ENCODE results near the gene PCDH9. TPM values are rescaled to one million over a fixed set of nuclear protein-coding genes. Genes with fewer than 3 reads are reported as not detected.

The PCDH9 gene
- total and polyA plus RNA-seq, 2 of the 4 experiments (the other 2 are of a cell fraction) = 2.2 to 10.2 TPM

DNA sequence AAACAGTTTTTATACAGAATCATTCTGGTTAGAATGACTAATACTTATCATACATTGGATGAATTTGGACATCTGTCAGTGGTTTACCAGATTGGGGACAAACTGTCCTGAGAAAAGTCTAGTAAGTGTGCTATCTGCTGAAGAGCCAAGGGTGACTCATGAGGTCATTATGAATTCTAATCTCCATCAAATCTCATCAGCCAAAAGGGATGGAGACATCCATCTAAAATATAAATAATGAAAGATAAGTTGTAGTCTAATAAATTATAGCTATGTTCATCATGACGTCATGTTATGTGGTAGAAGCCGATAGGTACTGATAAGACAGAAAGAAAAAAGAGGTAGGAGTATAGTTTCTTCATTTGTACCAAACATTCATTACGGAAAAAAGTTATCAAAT lies 804.4 kb downstream of the PCDH9 start:
- Histone ChIP-seq H2BK15ac (ENCODE audit: low read depth, low read length) (no peak overlapping the region), H3K23ac (ENCODE audit: low read depth, low read length) (no peak overlapping the region), H2BK5ac (ENCODE audit: low read depth, low read length, poor library complexity, severe bottlenecking) (no peak overlapping the region), H2BK20ac (ENCODE audit: low read depth, low read length) (no peak overlapping the region), H3K36me3 (ENCODE audit: control insufficient read depth, insufficient read depth, low read length) (no peaks in the 10 kb centered on the region), H3K18ac (ENCODE audit: low read depth, low read length) (peak overlapping the region; percentile 52; the same call in 1 of the 2 replicates), H3K4me1 (ENCODE audit: control insufficient read depth, insufficient read depth, low read length) (no peaks in the 10 kb centered on the region), H3K4me2 (ENCODE audit: low read depth, low read length) (no peak overlapping the region), H3K9me3 (ENCODE audit: control insufficient read depth, insufficient read depth, low read length) (no peaks in the 10 kb centered on the region), H3K79me1 (ENCODE audit: low read depth in 1 of 2, low read length in 2 of 2) (no peaks in the 10 kb centered on the region), H4K91ac (ENCODE audit: insufficient read depth, low read depth, low read length) (no peak overlapping the region), H3K4ac (ENCODE audit: low read depth, low read length) (no peak overlapping the region), H3K4me3 (ENCODE audit: insufficient read depth, low read depth, low read length) (no peak overlapping the region), H2AFZ (replicated peaks; ENCODE audit: low read length, poor library complexity) (no peak overlapping the region), H3K14ac (replicated peaks; ENCODE audit: low read depth, low read length) (no peak overlapping the region), H4K8ac (ENCODE audit: low read depth in 2 of 2, low read length in 2 of 2) (no peak overlapping the region), H3K9ac (ENCODE audit: low read depth, low read length) (no peak overlapping the region), H2BK120ac (ENCODE audit: low read depth, low read length) (no peak overlapping the region), H3K27ac (ENCODE audit: insufficient read depth, low read length) (no peak overlapping the region), H2AK5ac (ENCODE audit: low read depth, low read length) (no peak overlapping the region), H3K9me1 (ENCODE audit: insufficient read depth, low read length) (peaks cover 2% of the 10 kb centered on the region; the same call in 1 of the 2 replicates), H2AK9ac (replicated peaks; ENCODE audit: low read depth, low read length, poor library complexity) (no peak overlapping the region), H3K56ac (ENCODE audit: extremely low read depth, insufficient read depth, low read length) (no peak overlapping the region), H4K5ac (ENCODE audit: low read depth, low read length) (no peak overlapping the region), H4K20me1 (ENCODE audit: insufficient read depth, low read length) (no peaks in the 10 kb centered on the region), H3K27me3 (ENCODE audit: control insufficient read depth, insufficient read depth, low read length) (no peaks in the 10 kb centered on the region)
- TF ChIP-seq, protein P1, sequence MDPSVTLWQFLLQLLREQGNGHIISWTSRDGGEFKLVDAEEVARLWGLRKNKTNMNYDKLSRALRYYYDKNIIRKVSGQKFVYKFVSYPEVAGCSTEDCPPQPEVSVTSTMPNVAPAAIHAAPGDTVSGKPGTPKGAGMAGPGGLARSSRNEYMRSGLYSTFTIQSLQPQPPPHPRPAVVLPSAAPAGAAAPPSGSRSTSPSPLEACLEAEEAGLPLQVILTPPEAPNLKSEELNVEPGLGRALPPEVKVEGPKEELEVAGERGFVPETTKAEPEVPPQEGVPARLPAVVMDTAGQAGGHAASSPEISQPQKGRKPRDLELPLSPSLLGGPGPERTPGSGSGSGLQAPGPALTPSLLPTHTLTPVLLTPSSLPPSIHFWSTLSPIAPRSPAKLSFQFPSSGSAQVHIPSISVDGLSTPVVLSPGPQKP (IDR thresholded peaks at IDR 0.05; ENCODE audit: borderline replicate concordance, low read depth, low read length) = no peak
- TF ChIP-seq CHD1 (IDR thresholded peaks at IDR 0.05; ENCODE audit: low read depth, low read length) (no peak), NFE2L2 (IDR thresholded peaks at IDR 0.05; ENCODE audit: low read depth, low read length) (no peak), RAD21 (IDR thresholded peaks at IDR 0.05; ENCODE audit: low read length) (no peak), CEBPB (IDR thresholded peaks at IDR 0.05; ENCODE audit: low read depth, low read length) (no peak), MXI1 (IDR thresholded peaks at IDR 0.05; ENCODE audit: borderline replicate concordance, low read depth, low read length) (no peak), FOS (IDR thresholded peaks at IDR 0.05; ENCODE audit: low read depth, low read length) (no peak), RCOR1 (IDR thresholded peaks at IDR 0.05; ENCODE audit: insufficient replicate concordance, low read length) (no peak), MAZ (IDR thresholded peaks at IDR 0.05; ENCODE audit: borderline replicate concordance, low read depth, low read length) (no peak), SMC3 (IDR thresholded peaks at IDR 0.05; ENCODE audit: low read depth, low read length) (no peak), MAFK (IDR thresholded peaks at IDR 0.05; ENCODE audit: low read depth, low read length) (no peak), RFX5 (IDR thresholded peaks at IDR 0.05; ENCODE audit: low read depth, low read length) (no peak)
- TF ChIP-seq, protein P2, sequence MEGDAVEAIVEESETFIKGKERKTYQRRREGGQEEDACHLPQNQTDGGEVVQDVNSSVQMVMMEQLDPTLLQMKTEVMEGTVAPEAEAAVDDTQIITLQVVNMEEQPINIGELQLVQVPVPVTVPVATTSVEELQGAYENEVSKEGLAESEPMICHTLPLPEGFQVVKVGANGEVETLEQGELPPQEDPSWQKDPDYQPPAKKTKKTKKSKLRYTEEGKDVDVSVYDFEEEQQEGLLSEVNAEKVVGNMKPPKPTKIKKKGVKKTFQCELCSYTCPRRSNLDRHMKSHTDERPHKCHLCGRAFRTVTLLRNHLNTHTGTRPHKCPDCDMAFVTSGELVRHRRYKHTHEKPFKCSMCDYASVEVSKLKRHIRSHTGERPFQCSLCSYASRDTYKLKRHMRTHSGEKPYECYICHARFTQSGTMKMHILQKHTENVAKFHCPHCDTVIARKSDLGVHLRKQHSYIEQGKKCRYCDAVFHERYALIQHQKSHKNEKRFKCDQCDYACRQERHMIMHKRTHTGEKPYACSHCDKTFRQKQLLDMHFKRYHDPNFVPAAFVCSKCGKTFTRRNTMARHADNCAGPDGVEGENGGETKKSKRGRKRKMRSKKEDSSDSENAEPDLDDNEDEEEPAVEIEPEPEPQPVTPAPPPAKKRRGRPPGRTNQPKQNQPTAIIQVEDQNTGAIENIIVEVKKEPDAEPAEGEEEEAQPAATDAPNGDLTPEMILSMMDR (conservative IDR thresholded peaks at IDR 0.05; ENCODE audit: low read depth, low read length) = no peak
- TF ChIP-seq, protein P3, sequence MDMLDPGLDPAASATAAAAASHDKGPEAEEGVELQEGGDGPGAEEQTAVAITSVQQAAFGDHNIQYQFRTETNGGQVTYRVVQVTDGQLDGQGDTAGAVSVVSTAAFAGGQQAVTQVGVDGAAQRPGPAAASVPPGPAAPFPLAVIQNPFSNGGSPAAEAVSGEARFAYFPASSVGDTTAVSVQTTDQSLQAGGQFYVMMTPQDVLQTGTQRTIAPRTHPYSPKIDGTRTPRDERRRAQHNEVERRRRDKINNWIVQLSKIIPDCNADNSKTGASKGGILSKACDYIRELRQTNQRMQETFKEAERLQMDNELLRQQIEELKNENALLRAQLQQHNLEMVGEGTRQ (IDR thresholded peaks at IDR 0.05; ENCODE audit: low read depth, low read length) = no peak
- CTCF ChIA-PET = no interaction called here
- ATAC-seq (ENCODE audit: low read depth) (no peak), DNase-seq (peak; percentile 24)
- POLR2A ChIA-PET (ENCODE audit: unreplicated experiment) = no interaction called here
- intact Hi-C loops (cut with micrococcal nuclease) = no loop called here
- BruUV-seq (replicated peaks) = no TSS peak
- no CpG with 5 or more reads among the region's 3 CpGs for WGBS, 2 experiments (ENCODE audit: extremely low coverage in 2 of 2, insufficient read length in 1 of 2)
- dilution Hi-C loops (cut with HindIII; ENCODE audit: low sequenced_read_pairs, unreplicated experiment) = no loop called here
- in situ Hi-C loops (cut with MboI; ENCODE audit: low sequenced_read_pairs) = no loop called here

Measured in IMR-90 (cell line).